ENCODE results near the gene C18orf63. TPM values are rescaled to one million over a fixed set of nuclear protein-coding genes. Genes with fewer than 3 reads are reported as not detected.
"Not testable (repeated sequence)": the region's sequence is repeated elsewhere in the genome, so short reads cannot be mapped to it uniquely, and the experiment has no call there.

Gene C18orf63
- total RNA-seq, 2 donors from 2014 or later = not detected

- Histone ChIP-seq H3K9me3 (no peaks in the 10 kb centered on the region), H3K27ac (no peak overlapping the region), H3K4me1 (peaks cover 8% of the 10 kb centered on the region), H3K27me3 (no peaks in the 10 kb centered on the region), H3K4me3 (no peak overlapping the region), H3K36me3 (replicated peaks in 1 of 2; ENCODE audit: insufficient read depth in 1 of 2, low read depth in 2 of 2) (no peaks in the 10 kb centered on the region)
- WGBS, 2 donors = 73 to 80% methylated on average over 22 of the region's 22 CpGs
- DNase-seq (no peak), ATAC-seq (no peak)
- no peak for TF ChIP-seq POLR2A (IDR thresholded peaks at IDR 0.05)
- no peak for TF ChIP-seq CTCF (IDR thresholded peaks at IDR 0.05)
- intact Hi-C loops (cut with DNase I) = no loop called here
Measured at GRCh38 chr18:74314759-74315463, 728 bp upstream of the C18orf63 start.

- peak in 1 of 4 donors; percentile 22 for DNase-seq
- ATAC-seq = peak; percentile 91
- peaks cover 8% of the 10 kb centered on the region for H3K4me1 ChIP-seq
- intact Hi-C loops (cut with DNase I) = no loop called here
- H3K27me3 ChIP-seq = no peaks in the 10 kb centered on the region
- no peaks in the 10 kb centered on the region for H3K9me3 ChIP-seq
- TF ChIP-seq CTCF (IDR thresholded peaks at IDR 0.05) = no peak
- TF ChIP-seq POLR2A (IDR thresholded peaks at IDR 0.05) = no peak
- H3K27ac ChIP-seq = peak overlapping the region in 2 of 4 donors; percentile 20 to 39
- no peaks in the 10 kb centered on the region for H3K36me3 ChIP-seq (replicated peaks in 1 of 2; ENCODE audit: insufficient read depth in 1 of 2, low read depth in 2 of 2)
- 76 to 77% methylated on average over 25 to 29 of the region's 29 CpGs for WGBS, 2 donors
- no peak overlapping the region for H3K4me3 ChIP-seq
Measured at GRCh38 chr18:74316257-74317170, 875 bp downstream of the C18orf63 start.

GRCh38 chr18:74326231-74326630 lies 10.6 kb downstream of the C18orf63 start:
- no peaks in the 10 kb centered on the region for H3K4me1 ChIP-seq
- H3K27ac ChIP-seq = no peak overlapping the region
- ATAC-seq = no peak
- no peaks in the 10 kb centered on the region for H3K36me3 ChIP-seq (replicated peaks in 1 of 2; ENCODE audit: insufficient read depth in 1 of 2, low read depth in 2 of 2)
- intact Hi-C loops (cut with DNase I) = no loop called here
- H3K27me3 ChIP-seq = no peaks in the 10 kb centered on the region
- no peak overlapping the region for H3K4me3 ChIP-seq
- 92% methylated on average over 2 of the region's 2 CpGs for WGBS, 2 donors
- H3K9me3 ChIP-seq = no peaks in the 10 kb centered on the region
- DNase-seq = no peak
- TF ChIP-seq POLR2A (IDR thresholded peaks at IDR 0.05) = no peak
- TF ChIP-seq CTCF (IDR thresholded peaks at IDR 0.05) = no peak

- not testable (repeated sequence) for DNase-seq, ATAC-seq
- WGBS, 2 donors = 91 to 92% methylated on average over 3 of the region's 3 CpGs
Measured at GRCh38 chr18:74326791-74327190, 11.2 kb downstream of the C18orf63 start.

GRCh38 chr18:74328206-74328605 lies 12.6 kb downstream of the C18orf63 start:
- Histone ChIP-seq H3K4me3 (no peak overlapping the region), H3K9me3 (no peaks in the 10 kb centered on the region), H3K36me3 (replicated peaks in 1 of 2; ENCODE audit: insufficient read depth in 1 of 2, low read depth in 2 of 2) (no peaks in the 10 kb centered on the region), H3K4me1 (no peaks in the 10 kb centered on the region), H3K27me3 (no peaks in the 10 kb centered on the region), H3K27ac (no peak overlapping the region)
- 87 to 90% methylated on average over 2 of the region's 2 CpGs for WGBS, 2 donors
- ATAC-seq (no peak), DNase-seq (no peak)
- intact Hi-C loops (cut with DNase I) = no loop called here
- TF ChIP-seq CTCF (IDR thresholded peaks at IDR 0.05) (no peak), POLR2A (IDR thresholded peaks at IDR 0.05) (no peak)

More at GRCh38 chr18:74326791-74327190, 11.2 kb downstream of the C18orf63 start:
- intact Hi-C loops (cut with DNase I); H3K27me3 ChIP-seq; H3K36me3 ChIP-seq (replicated peaks in 1 of 2; ENCODE audit: insufficient read depth in 1 of 2, low read depth in 2 of 2); H3K4me3 ChIP-seq; H3K9me3 ChIP-seq; H3K4me1 ChIP-seq; H3K27ac ChIP-seq: not testable (repeated sequence)
